Measurements from ENCODE around the gene ATP8A2. TPM values are rescaled to one million over a fixed set of nuclear protein-coding genes. Genes with fewer than 3 reads are reported as not detected.

ATP8A2 gene
- total and polyA plus RNA-seq, 9 of the 15 experiments (the other 6 are each of a cell fraction or from before 2014, with no cell fraction given) = under 0.01 to 0.33 (median 0.06) TPM; not detected in 4

GRCh38 chr13:25778808-25779305 lies 407.1 kb downstream of the ATP8A2 start:
- Histone ChIP-seq H3K9ac (ENCODE audit: insufficient read depth in 1 of 2, low read depth in 2 of 2, low read length in 2 of 2) (no peak overlapping the region), H3K79me2 (ENCODE audit: control insufficient read depth, insufficient read depth, low read length) (no peaks in the 10 kb centered on the region), H3K4me2 (ENCODE audit: insufficient read depth, low read length) (no peak overlapping the region), H3K36me3 (ENCODE audit: control insufficient read depth, insufficient read depth, low read length) (no peaks in the 10 kb centered on the region), H2AFZ (ENCODE audit: low read depth, low read length) (no peak overlapping the region), H4K20me1 (replicated peaks; ENCODE audit: control insufficient read depth, insufficient read depth, low read length) (no peaks in the 10 kb centered on the region), H3K27me3 (ENCODE audit: control insufficient read depth in 2 of 2, insufficient read depth in 2 of 2, low read length in 2 of 2) (no peaks in the 10 kb centered on the region), H3K27ac (ENCODE audit: extremely low read depth, low read depth, low read length) (no peak overlapping the region), H3K4me3 (no peak overlapping the region), H3K9me3 (replicated peaks; ENCODE audit: control insufficient read depth, insufficient read depth, low read depth, low read length) (no peaks in the 10 kb centered on the region), H3K4me1 (replicated peaks in 1 of 2; ENCODE audit: control insufficient read depth in 2 of 2, insufficient read depth in 2 of 2, low read length in 2 of 2) (no peaks in the 10 kb centered on the region), H3K9me1 (ENCODE audit: control insufficient read depth, insufficient read depth, low read length) (no peaks in the 10 kb centered on the region)
- DNase-seq (ENCODE audit: extremely low read depth in 1 of 4, low spot score in 3 of 4) (no peak), ATAC-seq (no peak), FAIRE-seq (no peak)
- in situ Hi-C loops (cut with MboI) = no loop called here
- TF ChIP-seq NONO (IDR thresholded peaks at IDR 0.05; ENCODE audit: low read depth in 2 of 2, low read length in 1 of 2) (no peak), NFE2L1 (tag; IDR thresholded peaks at IDR 0.05; ENCODE audit: borderline replicate concordance, low read depth) (no peak), CBFB (CRISPR knock-in tag; IDR thresholded peaks at IDR 0.05) (no peak), AFF1 (IDR thresholded peaks at IDR 0.05; ENCODE audit: low read depth in 1 of 2, partially characterized antibody in 2 of 2) (no peak)
- CTCF ChIA-PET (ENCODE audit: low intra/inter-chr PET ratio) = no interaction called here
- BruUV-seq (replicated peaks) = no TSS peak
- WGBS (ENCODE audit: insufficient coverage, low coverage, missing lambda C conversion rate) = 3% methylated on average over 4 of the region's 4 CpGs
- intact Hi-C loops (cut with micrococcal nuclease) = no loop called here
- POLR2A ChIA-PET = interaction anchor here (1.0 kb wide), 1 partner anchor 26 kb away, joined by 3 read pairs; no protein-coding TSS in a partner anchor

Measured in K562 (cell line).